IPS-15b (cell line): Measurements from ENCODE around the gene CAV2.
A peak's percentile ranks its signal among the peaks of the same experiment; 100 is the strongest.

Experiments
- H3K27me3 ChIP-seq: one replicate; pipeline ENCODE4 v1.6.1; 2013; ENCODE audit warnings: low read length; ENCODE audit not compliant: control insufficient read depth, insufficient read depth
- H3K36me3 ChIP-seq: one replicate; pipeline ENCODE4 v1.6.1; 2013; ENCODE audit warnings: low read length; ENCODE audit not compliant: control insufficient read depth, insufficient read depth
- H3K4me1 ChIP-seq: one replicate; pipeline ENCODE4 v1.6.1; 2013; ENCODE audit warnings: mild to moderate bottlenecking, low read length; ENCODE audit not compliant: control insufficient read depth, insufficient read depth
- H3K4me3 ChIP-seq: one replicate; pipeline ENCODE4 v1.5.1; 2013; ENCODE audit warnings: low read depth, low read length
- H3K9ac ChIP-seq: one replicate; pipeline ENCODE4 v1.6.1; 2013; ENCODE audit warnings: low read depth, mild to moderate bottlenecking, low read length
- H3K9me3 ChIP-seq: one replicate; pipeline ENCODE4 v1.6.1; 2013; ENCODE audit warnings: mild to moderate bottlenecking, low read length; ENCODE audit not compliant: control insufficient read depth, insufficient read depth

Gene CAV2

GRCh38 chr7:116515584-116515983 lies 16.0 kb downstream of the CAV2 start:
- Histone ChIP-seq H3K27me3 (no peaks in the 10 kb centered on the region), H3K4me1 (peaks cover 13% of the 10 kb centered on the region), H3K36me3 (no peaks in the 10 kb centered on the region), H3K4me3 (no peak overlapping the region), H3K9me3 (no peaks in the 10 kb centered on the region), H3K9ac (no peak overlapping the region)

GRCh38 chr7:116516324-116516723 lies 16.8 kb downstream of the CAV2 start:
- Histone ChIP-seq H3K27me3 (no peaks in the 10 kb centered on the region), H3K4me1 (peaks cover 13% of the 10 kb centered on the region), H3K9ac (no peak overlapping the region), H3K36me3 (no peaks in the 10 kb centered on the region), H3K4me3 (no peak overlapping the region), H3K9me3 (no peaks in the 10 kb centered on the region)

- Histone ChIP-seq H3K4me3 (no peak overlapping the region), H3K36me3 (no peaks in the 10 kb centered on the region), H3K9ac (no peak overlapping the region), H3K27me3 (no peaks in the 10 kb centered on the region), H3K4me1 (peaks cover 19% of the 10 kb centered on the region), H3K9me3 (no peaks in the 10 kb centered on the region)
These were observed 18.1 kb downstream of the CAV2 start for GRCh38 chr7:116517626-116518025.

GRCh38 chr7:116518961-116519360 lies 19.4 kb downstream of the CAV2 start:
- H3K4me3 ChIP-seq: no peak overlapping the region
- no peaks in the 10 kb centered on the region for H3K9me3 ChIP-seq
- no peaks in the 10 kb centered on the region for H3K36me3 ChIP-seq
- H3K27me3 ChIP-seq: peaks cover 2% of the 10 kb centered on the region
- no peak overlapping the region for H3K9ac ChIP-seq
- peaks cover 25% of the 10 kb centered on the region for H3K4me1 ChIP-seq

GRCh38 chr7:116521046-116521664 lies 21.6 kb downstream of the CAV2 start:
- Histone ChIP-seq H3K36me3 (no peaks in the 10 kb centered on the region), H3K9ac (no peak overlapping the region), H3K9me3 (no peaks in the 10 kb centered on the region), H3K4me3 (no peak overlapping the region), H3K4me1 (peaks cover 16% of the 10 kb centered on the region), H3K27me3 (peaks cover 10% of the 10 kb centered on the region)

- Histone ChIP-seq H3K36me3 (no peaks in the 10 kb centered on the region), H3K4me3 (no peak overlapping the region), H3K4me1 (peaks cover 20% of the 10 kb centered on the region), H3K27me3 (peaks cover 19% of the 10 kb centered on the region), H3K9me3 (no peaks in the 10 kb centered on the region), H3K9ac (no peak overlapping the region)
These were observed 22.7 kb downstream of the CAV2 start for GRCh38 chr7:116522247-116522646.

- Histone ChIP-seq H3K4me1 (peaks cover 24% of the 10 kb centered on the region), H3K27me3 (peaks cover 31% of the 10 kb centered on the region), H3K36me3 (no peaks in the 10 kb centered on the region), H3K9ac (no peak overlapping the region), H3K4me3 (peak overlapping the region; percentile 93), H3K9me3 (no peaks in the 10 kb centered on the region)
These were observed 24.7 kb downstream of the CAV2 start for GRCh38 chr7:116524221-116524608.

GRCh38 chr7:116524609-116525297 lies 25.2 kb downstream of the CAV2 start, which contains the start of gene CAV1:
Gene CAV1 (plus strand): TSS chr7:116525036. CDS start chr7:116525063, 27 bp downstream.
- Histone ChIP-seq H3K4me1 (peaks cover 24% of the 10 kb centered on the region), H3K4me3 (peak within 1 kb of the TSS; percentile 93), H3K27me3 (peaks cover 31% of the 10 kb centered on the region)

GRCh38 chr7:116525298-116525912 lies 25.9 kb downstream of the CAV2 start:
- peaks cover 31% of the 10 kb centered on the region for H3K27me3 ChIP-seq
- H3K4me3 ChIP-seq: peak overlapping the region; percentile 93
- no peaks in the 10 kb centered on the region for H3K9me3 ChIP-seq
- H3K4me1 ChIP-seq: peaks cover 24% of the 10 kb centered on the region
- no peaks in the 10 kb centered on the region for H3K36me3 ChIP-seq
- peak overlapping the region; percentile 65 for H3K9ac ChIP-seq

More at GRCh38 chr7:116524609-116525297, 25.2 kb downstream of the CAV2 start, which contains the start of gene CAV1:
- Histone ChIP-seq H3K36me3 (no peaks in the 10 kb centered on the region), H3K9ac (peak within 1 kb of the TSS; percentile 65), H3K9me3 (no peaks in the 10 kb centered on the region)

- Histone ChIP-seq H3K36me3 (no peaks in the 10 kb centered on the region), H3K4me1 (peaks cover 24% of the 10 kb centered on the region), H3K9ac (peak overlapping the region; percentile 47), H3K9me3 (no peaks in the 10 kb centered on the region), H3K27me3 (peaks cover 31% of the 10 kb centered on the region), H3K4me3 (peak overlapping the region; percentile 93)
These were observed 26.6 kb downstream of the CAV2 start for GRCh38 chr7:116525913-116526861.

- H3K4me1 ChIP-seq: peaks cover 20% of the 10 kb centered on the region
- H3K4me3 ChIP-seq: peak overlapping the region; percentile 93
- H3K9ac ChIP-seq: no peak overlapping the region
These were observed 27.4 kb downstream of the CAV2 start for GRCh38 chr7:116526897-116527296.

More at GRCh38 chr7:116526897-116527296, 27.4 kb downstream of the CAV2 start:
- Histone ChIP-seq H3K27me3 (peaks cover 31% of the 10 kb centered on the region), H3K36me3 (no peaks in the 10 kb centered on the region), H3K9me3 (no peaks in the 10 kb centered on the region)
